ENCODE measurements around the gene NRG3.

NRG3 gene

DNA sequence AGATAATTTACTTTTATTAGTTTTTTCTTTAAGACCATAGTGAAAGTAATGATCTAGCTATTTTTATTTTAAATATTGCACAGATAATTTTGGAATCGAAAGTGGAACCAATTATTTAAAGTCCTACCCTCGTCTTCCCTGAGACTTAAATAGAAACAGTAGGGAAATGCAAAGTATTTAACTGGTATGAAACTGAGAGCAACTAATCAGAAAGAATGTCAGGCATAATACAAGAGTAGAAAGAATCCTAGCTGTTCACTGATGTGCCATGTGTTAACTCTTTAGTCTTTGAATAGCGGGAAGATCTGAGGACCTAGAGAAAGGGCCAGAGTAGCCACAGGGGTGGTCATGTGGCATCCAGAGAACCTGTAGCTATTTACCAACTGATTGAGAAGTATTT is 630.0 kb downstream of the NRG3 start:
- no peak for DNase-seq

DNA sequence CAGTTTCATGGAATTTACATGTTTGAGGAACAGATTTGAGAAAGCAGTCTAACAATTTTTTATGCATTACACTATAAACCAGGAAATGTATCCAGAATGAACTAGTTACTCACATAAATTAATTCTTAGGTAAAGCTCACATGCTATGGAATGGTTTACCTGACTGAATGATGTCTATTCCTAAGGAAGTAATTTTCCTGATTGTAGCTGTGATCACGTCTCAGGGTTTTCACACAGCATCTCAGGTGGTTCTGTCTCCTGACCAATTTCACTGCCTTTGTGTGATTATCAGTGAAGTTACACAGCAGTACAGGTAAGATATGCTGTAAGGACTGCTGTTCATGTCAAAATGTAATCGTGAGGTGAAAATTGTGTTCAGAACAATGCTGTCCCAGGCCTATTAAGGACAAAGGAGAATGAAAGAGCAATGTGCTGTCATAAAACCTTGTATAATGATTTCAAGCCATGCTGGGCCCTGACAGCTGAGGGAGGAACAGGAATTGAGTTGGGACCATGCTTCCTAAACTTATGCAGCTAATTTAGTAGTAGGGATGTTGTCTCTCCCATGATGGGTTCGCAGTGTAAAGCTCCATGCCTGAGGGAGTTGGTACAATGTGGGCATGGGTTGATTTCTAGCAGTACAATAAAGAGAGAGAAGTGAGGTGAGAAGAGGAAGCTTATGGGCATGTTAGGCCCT is 631.8 kb downstream of the NRG3 start:
- no peak for DNase-seq

DNA sequence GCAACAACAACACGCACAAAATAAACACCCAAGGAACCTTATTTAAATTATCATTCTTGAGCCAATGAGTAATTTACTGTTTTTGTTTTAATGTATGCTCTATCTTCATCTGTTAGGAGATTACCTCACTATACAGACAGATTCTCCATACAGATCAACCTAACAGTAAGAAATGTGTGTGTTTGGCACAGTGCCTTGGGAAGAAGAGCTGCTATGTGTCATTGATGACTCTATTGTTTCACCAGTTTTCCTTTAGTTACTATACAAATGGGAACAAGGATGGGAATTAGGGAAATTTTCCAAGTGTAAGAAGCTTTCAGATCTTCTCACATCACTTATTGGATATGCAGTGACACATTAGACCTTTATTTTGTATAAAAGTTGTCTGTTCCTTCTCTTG is 640.3 kb downstream of the NRG3 start:
- no peak for DNase-seq

DNA sequence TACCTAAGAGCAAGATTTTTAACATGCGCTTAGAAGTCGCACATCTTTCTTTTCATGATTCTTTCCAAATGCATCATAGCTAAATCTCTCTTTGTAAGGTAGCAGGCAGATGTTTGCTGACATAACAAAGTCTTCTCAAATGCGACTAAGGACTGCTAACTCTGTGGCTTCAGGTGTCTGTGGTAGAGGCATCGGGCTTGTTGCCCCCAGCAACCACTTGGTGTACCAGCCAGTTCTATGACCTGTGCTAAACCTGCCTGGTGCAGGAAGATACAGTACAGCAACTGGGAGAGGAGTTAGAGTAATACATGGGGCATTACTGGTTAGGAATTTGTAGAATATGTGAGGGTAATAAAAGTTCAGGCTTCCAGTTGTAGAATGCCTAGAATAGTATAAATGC is 654.1 kb downstream of the NRG3 start:
- DNase-seq: no peak

DNA sequence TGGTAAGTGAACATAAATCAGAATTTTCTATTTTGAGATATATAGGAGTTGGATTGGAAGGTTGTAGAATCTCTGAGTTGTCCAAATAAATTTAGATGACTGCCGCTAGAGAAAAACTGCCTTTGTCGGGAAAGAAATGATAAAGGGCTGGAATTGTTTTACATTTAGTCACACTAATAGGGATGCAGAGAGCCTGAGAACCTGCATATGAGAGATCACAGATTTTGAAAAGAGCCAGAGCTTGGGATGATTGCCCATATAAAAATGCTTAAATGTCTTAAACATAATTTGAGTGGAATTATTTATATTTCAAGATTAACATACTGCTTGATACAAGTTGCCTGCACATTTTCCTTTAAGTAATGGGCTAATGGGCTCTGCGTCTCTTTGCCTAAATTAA is 660.5 kb downstream of the NRG3 start:
- DNase-seq: no peak

DNA sequence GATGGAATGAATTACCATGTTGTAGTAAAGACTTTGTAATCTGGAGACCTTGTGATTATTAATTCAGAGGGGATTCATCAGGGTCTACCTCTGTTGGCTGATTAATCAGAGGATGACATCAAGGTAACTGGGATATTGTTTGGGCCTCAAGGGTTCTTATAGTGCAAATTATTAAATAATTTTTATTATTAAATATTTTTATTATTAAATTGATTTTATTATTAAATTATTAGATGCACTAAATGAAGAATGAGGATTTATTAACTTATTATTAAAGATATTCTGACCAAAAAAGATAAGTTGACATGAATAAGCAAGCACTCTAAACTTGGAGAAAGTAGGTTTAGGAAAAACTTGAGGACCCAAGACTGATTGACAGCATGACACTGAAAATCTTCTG is 661.7 kb downstream of the NRG3 start:
- no peak for DNase-seq

DNA sequence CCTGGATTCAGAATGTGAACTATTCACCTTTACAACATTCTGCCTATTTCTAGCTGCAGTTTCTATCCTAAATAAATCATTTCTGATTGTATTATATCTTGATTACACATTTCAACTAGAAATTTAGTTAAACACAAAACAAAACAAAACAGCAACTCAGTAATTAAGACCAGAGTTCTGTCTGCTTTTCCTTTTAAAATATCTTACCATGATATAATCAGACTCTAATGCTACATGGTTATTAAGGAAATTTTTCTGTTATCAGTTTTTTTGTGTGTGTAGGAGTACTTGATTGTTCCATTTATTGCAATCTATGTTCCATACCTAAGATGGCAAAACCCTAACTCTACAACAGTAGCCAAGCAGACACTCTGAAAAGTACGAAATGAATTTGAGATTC is 663.3 kb downstream of the NRG3 start:
- no peak for DNase-seq

DNA sequence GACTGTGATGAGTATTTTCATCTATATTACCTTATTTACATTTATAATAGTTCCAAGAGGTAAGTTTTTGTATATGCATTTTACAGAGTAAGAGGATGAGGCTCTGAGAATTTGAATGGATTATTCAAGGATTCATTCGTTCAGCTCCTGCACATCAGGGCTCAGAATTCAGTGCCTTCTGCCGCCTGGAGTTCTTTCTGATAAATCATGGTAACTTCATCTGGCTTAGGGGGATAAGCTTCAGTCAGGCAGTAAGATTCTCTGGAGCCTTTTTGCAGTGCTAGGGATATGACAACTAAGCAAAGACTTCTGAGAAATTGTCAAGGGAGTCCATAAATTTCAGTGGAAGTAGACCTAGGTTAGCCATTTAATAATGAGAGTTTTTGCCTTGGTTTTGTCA is 668.6 kb downstream of the NRG3 start:
- no peak for DNase-seq

DNA sequence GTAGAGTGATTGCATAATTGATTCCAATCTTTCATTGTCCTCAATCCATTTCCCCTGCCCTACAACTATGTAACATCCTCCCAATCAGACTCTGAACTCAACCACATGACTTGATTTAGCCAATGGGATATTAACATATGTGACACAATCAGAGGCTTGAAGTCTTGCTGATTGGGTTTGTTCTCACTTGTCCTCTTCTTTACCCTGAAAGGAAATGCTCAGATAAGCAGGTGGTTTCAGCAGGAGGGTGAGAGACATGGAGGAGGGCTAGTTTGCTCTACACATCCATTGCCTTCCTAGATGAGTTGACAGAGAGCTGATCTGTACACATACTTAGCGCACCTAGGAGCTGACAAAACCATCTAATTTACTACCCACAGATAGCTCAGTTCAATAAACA is 669.4 kb downstream of the NRG3 start:
- no peak for DNase-seq

DNA sequence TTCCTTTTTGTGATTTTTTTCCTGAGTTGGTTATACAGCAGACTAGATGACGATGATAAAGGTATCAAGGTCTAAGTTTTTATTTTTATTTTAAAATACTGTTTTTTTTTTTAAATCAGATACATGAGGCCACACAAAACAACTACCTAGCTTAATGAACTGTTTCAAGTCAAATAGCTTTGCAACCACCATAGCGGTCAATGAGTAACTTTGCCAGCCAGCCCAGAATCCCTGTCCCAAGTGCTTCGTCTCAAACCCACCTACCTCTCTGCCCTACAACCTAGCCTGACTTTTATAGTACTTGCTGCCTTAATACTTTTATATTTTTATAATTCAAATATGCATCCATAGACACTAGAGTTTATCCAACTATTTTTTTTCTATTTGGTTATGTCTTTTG is 676.5 kb downstream of the NRG3 start:
- DNase-seq: no peak

DNA sequence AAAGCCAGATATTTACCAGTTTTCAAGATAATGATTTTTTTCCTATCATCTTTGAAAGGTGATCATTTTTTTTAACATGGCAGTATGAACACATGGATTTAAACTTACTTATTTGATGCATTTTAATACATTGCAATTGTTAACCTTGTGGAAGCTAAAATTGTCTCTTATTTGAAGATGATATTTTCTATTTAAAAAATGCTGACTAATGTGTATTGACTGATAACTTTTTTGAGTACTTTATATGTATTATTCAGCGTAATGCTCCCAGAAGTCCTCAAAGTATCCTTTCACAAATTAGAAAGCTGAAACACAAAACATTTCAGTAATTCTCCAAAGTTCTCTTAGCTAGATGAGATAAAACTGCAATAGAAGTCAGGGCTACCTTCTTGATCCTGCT is 677.3 kb downstream of the NRG3 start:
- DNase-seq: no peak

DNA sequence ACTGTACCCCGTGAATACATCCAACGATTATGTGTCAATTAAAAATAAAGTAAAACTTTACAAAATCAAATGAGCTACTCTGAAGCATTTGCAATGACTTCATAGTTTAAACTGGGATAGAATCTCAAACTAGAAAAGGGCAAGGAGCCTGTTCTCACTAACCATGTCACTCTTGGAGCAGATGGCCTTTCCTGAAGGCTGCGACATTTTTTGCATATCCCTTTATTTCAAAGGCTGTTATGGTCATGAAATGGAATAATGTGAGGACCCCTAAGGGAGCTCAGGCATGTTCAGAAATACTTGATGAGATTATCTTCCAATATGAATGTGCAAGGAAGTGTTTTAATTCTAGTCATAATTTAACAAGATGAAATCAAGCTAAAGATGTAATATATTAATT is 679.4 kb downstream of the NRG3 start:
- no peak for DNase-seq

DNA sequence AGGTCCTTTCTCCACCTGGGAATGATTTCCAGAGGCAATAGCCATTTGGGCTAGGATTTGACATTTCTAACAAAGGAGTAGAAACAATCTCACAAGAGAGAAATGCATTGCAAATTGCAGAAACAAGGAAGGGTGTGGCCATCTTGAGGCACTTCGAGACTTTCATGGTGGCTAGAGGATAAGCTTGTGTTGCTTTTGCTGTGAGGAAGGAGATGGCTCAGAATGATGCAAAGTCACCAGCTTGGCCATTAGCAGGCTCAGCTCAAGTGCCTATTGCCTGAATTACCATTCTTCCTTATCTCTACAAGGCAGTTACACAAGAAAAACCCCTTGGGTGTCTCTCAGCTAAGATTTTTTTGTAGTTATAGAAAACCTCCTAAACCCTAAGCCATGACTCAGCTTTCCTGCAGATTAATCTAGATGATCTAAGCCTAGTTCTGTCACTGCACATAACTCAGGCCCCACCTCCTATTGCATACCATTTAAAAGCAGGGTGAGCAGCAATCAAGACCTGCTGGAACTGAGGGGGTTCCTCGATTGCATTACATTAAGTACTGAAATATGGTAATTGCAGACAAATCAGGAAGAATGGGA is 683.1 kb downstream of the NRG3 start:
- DNase-seq: no peak

DNA sequence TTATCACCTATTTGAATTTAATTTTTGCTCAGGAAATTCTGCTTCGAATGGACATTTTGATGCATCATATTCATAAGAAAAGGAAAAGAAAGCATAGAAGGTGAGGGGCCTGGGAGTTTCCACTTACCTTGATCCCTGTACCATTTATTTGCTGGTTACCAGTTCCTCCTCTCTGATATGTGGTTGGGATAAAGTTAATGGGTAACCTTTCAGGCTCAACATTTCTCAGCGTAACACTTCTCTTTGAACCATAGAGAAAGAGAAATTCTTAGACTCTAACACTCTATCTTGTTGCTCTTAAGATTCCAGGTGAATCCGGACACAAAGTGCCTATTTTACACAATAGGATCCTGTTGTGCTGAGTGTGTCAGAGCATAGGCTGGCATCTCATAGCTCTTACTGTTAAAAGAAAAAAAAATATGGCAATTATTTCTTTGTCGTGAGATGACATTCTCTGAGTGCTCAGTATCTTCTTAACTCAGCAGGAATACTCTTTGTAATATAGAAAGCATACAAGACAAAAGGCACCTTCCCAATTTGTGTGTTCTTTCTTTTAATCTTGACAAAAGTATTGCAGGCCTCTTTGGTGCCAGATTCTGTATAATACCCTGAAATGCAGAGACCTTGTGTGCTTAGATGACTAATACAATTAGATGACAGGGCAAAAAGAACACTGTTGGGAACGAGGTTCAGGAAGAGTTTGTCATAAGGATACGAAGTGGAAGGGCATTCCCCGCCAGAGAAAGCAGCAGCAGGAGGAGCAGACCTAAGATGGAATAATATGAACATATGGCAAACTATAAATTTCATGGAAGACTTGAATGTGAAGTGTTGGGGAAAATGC is 689.6 kb downstream of the NRG3 start:
- no peak for DNase-seq

DNA sequence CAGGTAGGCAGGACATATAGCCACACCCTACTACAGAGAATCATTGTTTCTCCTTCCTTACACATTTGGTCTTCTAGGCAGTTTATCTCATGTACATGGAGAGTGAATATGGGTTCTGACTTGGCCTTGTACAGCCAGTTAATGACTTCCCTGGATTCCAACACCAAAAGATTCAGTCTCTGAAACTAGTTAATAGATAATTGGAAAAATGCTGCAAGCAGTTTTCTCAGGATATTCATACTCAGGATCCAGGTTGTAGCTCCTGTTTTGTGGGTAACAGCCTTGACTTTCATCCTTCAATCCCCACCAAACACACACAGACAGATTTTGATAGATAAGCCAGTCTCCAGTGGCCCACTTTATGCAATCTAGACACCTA is 690.2 kb downstream of the NRG3 start:
- no peak for DNase-seq

DNA sequence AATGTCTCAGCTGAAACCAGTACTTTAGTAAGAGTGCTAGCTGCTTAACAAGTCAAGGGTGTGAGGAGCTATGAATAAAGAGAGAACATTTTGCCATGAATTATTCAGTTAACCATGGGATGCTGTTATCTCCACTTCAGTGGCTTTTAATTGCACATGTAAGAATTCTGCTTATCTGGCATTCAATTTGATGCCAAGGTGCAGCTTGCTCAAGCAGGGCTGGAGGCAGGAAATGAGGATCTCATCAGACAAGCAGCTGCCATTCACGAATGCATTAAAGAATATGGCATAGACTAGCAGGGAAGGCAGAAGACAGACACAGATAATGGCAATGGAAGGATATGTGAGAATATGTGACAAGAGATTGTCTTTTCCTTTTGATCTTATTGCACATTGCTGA is 697.8 kb downstream of the NRG3 start:
- no peak for DNase-seq

DNA sequence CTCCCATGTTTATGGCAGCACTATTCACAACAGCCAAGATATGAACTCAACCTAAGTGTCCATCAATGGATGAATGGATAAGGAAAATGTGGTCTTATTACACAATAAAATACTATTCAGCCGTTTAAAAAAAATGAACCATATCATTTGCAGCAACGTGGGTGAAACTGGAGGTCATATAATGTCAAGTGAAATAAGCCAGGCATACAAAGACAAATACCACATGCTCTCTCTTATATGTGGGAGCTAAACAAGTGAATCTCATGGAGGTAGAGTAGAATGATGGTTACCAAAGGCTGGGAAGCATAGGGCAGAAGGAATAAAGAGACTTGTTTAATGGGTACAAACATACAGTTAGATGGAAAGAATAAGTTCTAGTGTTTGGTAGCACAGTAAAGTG is 699.1 kb downstream of the NRG3 start:
- DNase-seq: no peak

DNA sequence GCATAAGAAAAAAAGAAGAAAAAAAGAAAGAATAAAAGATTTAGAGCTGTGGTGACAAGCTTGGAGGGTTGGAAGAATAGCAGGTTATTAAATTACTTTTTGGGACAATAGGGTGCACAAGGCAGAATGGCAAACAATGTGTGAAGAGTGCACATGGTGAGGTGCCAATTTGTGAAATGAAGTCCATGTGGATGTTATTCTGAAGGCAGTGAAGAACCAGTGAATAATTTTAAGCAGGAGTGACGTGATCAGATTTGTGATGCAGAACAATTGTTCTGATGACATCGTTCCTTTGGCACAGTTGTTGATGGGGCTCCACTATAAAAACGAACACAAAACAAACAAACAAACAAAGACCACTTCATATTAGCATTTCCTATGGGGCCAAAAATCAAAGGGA is 700.3 kb downstream of the NRG3 start:
- DNase-seq: no peak

DNA sequence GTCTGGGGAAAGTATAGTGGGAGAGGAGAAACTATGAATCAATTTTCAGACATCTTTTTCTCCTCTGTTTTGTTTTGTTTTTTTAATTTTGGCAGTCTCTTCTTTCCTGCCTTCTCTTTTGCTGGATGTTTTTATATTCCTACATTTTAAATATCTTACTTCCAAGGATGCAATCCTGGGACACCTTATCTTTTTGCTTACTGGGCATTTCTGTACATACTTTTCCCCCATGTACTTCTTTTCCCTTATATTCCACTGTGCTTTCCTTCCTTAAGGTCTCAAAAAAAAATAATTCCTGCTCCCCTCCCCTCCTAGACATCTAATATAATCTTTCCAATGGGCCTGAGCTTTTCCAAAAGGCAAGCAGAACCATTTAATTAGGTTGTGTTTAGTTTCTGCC is 701.1 kb downstream of the NRG3 start:
- no peak for DNase-seq

DNA sequence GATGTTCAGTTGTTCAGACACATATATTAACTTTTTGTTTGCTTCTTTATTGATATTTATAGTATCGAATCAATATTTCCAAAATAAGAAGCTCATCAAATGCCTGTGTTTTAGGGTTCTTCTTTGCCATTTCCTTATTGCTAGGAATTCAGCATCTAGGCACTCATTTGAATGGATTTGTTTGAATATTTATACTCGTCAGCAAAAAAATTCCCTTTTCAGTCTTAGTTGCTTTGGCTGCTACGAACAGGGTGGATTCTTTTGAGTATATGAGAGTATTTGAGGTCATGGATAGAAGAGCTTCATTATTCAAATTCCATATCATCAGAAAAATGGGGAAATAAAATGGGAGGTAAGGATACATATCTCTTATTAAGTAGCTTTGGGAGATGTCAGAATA is 706.9 kb downstream of the NRG3 start:
- no peak for DNase-seq

DNA sequence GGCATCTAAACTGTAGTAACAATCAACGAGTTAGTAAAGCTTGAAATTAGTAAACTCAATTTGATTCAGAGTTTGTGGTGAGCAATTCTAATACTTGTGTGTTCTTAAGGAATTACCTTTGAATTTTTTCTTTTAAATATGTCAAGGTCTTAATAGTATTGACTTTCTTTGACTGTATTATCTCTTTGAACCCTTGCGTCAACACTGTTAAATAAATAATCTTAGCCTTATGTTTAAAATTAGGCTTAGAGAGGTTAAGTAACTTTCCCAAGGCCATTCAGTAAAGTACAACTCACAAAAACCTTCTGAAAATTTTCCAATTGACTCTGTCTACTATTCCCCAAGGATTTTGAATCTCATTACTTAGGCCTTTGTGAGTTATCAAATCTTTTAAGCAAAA is 716.4 kb downstream of the NRG3 start:
- no peak for DNase-seq

DNA sequence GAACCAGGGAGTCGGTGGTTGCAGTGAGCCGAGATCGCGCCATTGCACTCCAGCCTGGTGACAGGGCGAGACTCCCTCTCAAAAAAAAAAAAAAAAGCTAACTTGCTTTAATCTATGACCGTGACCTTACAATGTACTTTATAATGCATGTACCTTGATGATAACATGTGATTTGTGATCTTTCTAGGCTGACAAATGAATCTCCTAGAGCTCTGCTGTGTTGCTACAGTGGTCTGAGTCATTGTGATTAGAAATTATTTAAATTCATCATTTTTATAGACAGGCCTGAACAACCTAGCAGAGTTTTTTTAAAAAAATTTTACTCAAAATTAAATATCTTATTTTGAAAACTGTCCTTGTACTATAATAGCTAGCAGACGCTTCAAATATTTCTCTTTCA is 722.8 kb downstream of the NRG3 start:
- no peak for DNase-seq

DNA sequence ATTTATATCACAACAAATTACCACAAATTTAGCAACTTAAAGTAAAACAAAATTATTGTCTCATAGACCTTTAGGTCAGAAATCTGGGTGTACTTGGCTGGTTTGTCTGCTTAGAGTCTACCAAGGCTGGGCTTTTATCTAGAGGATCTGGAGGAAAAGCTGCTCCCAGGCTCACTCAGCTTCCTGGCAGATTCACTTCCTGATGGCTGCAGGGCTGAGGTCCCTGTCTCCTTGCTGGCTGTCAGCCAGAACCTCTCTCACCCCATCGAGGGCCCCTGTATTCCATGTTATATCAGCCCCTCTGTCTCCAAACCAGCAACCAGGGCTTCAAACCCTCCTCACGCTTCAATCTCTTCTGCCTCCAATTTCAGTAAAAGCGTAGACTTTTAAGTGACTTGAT is 734.9 kb downstream of the NRG3 start:
- DNase-seq: no peak

DNA sequence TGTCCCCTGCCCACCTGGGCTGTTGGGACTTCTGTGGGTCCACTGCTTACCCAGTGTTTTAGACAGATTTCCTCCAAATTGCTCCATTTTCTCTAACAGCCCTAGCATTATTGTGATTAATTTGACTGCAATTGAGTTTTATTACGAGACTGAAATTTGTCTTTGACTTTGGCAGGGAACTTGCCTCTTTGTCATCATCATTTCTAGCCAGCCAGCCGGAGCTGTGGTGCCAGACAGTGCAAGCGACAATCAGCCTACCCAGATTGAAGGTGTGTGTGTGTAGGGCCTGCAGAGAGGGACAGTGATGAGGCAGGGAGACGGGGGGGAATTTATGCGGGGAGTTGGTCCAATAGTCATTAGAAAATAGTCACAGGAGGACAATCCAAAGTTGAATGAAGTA is 743.0 kb downstream of the NRG3 start:
- no peak for DNase-seq

DNA sequence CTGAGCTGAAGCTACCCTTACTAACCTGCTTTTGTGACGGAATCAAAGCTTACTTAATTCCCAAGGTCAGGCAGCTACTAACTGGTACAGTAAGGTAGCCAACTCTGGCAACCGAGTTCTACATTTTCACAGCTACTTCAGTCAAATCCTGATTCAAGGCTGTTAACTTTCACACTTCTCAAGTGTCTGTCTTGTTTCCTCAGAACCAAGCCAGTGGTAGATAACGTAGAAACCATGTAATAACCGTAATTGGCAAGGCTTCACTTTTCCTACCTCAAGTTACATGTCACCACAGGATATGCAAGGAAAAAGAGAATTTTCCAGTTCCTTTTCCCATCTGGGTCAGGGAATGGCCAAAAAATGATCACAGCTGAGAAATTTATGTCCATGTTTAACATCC is 746.7 kb downstream of the NRG3 start:
- DNase-seq: no peak

All from suppressor macrophage treated with lipopolysaccharide for 1 hour (primary cell).